Measurements from ENCODE around the gene AASDHPPT. TPM values are rescaled to one million over a fixed set of nuclear protein-coding genes. Genes with fewer than 3 reads are reported as not detected.

Gene AASDHPPT
- total RNA-seq, 1 experiment from 2014 or later = 59.5 TPM

DNA sequence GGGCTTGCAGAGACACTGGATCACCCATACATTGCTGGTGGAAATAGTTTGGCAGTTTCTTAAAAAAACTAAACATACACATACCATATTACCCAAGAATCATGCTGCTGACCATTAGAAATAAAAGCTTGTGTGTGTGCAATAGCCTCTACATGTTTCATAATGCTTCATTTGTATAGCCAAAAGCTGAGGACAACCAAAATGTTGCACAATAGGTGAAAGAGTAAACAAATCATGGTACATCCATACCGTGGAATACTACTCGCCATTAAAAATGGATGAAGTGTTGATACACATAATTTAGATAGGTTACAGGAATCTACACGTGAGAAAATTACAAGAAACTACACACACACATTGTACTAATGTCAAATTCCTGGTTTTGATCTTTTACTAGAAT is 6.9 kb upstream of the AASDHPPT start:
- Histone ChIP-seq H3K4me2 (ENCODE audit: low read length) (no peak overlapping the region), H3K27ac (ENCODE audit: low read depth, low read length) (no peak overlapping the region), H3K79me2 (ENCODE audit: insufficient read depth, low read length) (no peaks in the 10 kb centered on the region), H3K36me3 (ENCODE audit: control insufficient read depth in 1 of 2, insufficient read depth in 2 of 2, low read length in 2 of 2) (no peaks in the 10 kb centered on the region), H3K4me3 (replicated peaks in 1 of 2; ENCODE audit: low read depth in 1 of 2, low read length in 2 of 2) (no peak overlapping the region), H3K9ac (ENCODE audit: low read length) (no peak overlapping the region), H3K9me3 (ENCODE audit: control insufficient read depth in 1 of 2, insufficient read depth in 1 of 2, low read depth in 1 of 2, low read length in 2 of 2) (no peaks in the 10 kb centered on the region), H2AFZ (ENCODE audit: low read depth, low read length, poor library complexity, severe bottlenecking) (no peak overlapping the region), H3K9me2 (ENCODE audit: insufficient read depth) (no peaks in the 10 kb centered on the region), H3K27me3 (ENCODE audit: insufficient read depth, low read length) (no peaks in the 10 kb centered on the region), H4K20me1 (ENCODE audit: insufficient read depth) (no peaks in the 10 kb centered on the region), H3K4me1 (ENCODE audit: control insufficient read depth in 1 of 2, insufficient read depth in 2 of 2, low read length in 2 of 2) (no peaks in the 10 kb centered on the region)
- ATAC-seq = no peak
- CTCF ChIA-PET = no interaction called here
- RAD21 ChIA-PET (ENCODE audit: low non-redundant PET in 1 of 2, low total read pairs in 2 of 2, uncharacterized antibody in 2 of 2, unreplicated experiment in 2 of 2) = no interaction called here
- DNase-seq (ENCODE audit: low read depth, low spot score) = no peak
- no TSS peak for BruUV-seq (replicated peaks)
- TF ChIP-seq EZH2phosphoT487 (IDR thresholded peaks at IDR 0.05; ENCODE audit: borderline replicate concordance) (no peak), ZNF274 (IDR thresholded peaks at IDR 0.05; ENCODE audit: low read depth, low read length) (no peak), RAD21 (IDR thresholded peaks at IDR 0.05; ENCODE audit: low read depth) (no peak), EGR1 (IDR thresholded peaks at IDR 0.05; ENCODE audit: low read depth) (no peak), ELF1 (IDR thresholded peaks at IDR 0.05; ENCODE audit: borderline replicate concordance, low read depth) (no peak), YY1 (IDR thresholded peaks at IDR 0.05; ENCODE audit: extremely low read depth, insufficient replicate concordance, low read depth, low read length) (no peak), CBX3 (IDR thresholded peaks at IDR 0.05; ENCODE audit: low read depth) (no peak), SRF (IDR thresholded peaks at IDR 0.05; ENCODE audit: low read depth) (no peak), SIN3A (IDR thresholded peaks at IDR 0.05; ENCODE audit: low read depth) (no peak), ZFX (IDR thresholded peaks at IDR 0.05) (no peak), CEBPB (IDR thresholded peaks at IDR 0.05; ENCODE audit: low read depth) (no peak), POLR2AphosphoS5 (IDR thresholded peaks at IDR 0.05; ENCODE audit: low read depth, low read length) (no peak), FOSL1 (IDR thresholded peaks at IDR 0.05; ENCODE audit: low read depth) (no peak), EZH2 (IDR thresholded peaks at IDR 0.05) (no peak), POLR2A (IDR thresholded peaks at IDR 0.05; ENCODE audit: borderline replicate concordance, extremely low read depth, insufficient read depth, insufficient read length) (no peak)
- TF ChIP-seq, protein P1, sequence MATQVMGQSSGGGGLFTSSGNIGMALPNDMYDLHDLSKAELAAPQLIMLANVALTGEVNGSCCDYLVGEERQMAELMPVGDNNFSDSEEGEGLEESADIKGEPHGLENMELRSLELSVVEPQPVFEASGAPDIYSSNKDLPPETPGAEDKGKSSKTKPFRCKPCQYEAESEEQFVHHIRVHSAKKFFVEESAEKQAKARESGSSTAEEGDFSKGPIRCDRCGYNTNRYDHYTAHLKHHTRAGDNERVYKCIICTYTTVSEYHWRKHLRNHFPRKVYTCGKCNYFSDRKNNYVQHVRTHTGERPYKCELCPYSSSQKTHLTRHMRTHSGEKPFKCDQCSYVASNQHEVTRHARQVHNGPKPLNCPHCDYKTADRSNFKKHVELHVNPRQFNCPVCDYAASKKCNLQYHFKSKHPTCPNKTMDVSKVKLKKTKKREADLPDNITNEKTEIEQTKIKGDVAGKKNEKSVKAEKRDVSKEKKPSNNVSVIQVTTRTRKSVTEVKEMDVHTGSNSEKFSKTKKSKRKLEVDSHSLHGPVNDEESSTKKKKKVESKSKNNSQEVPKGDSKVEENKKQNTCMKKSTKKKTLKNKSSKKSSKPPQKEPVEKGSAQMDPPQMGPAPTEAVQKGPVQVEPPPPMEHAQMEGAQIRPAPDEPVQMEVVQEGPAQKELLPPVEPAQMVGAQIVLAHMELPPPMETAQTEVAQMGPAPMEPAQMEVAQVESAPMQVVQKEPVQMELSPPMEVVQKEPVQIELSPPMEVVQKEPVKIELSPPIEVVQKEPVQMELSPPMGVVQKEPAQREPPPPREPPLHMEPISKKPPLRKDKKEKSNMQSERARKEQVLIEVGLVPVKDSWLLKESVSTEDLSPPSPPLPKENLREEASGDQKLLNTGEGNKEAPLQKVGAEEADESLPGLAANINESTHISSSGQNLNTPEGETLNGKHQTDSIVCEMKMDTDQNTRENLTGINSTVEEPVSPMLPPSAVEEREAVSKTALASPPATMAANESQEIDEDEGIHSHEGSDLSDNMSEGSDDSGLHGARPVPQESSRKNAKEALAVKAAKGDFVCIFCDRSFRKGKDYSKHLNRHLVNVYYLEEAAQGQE (IDR thresholded peaks at IDR 0.05; ENCODE audit: low read depth) = no peak
- TF ChIP-seq, protein P2, sequence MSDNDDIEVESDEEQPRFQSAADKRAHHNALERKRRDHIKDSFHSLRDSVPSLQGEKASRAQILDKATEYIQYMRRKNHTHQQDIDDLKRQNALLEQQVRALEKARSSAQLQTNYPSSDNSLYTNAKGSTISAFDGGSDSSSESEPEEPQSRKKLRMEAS (IDR thresholded peaks at IDR 0.05) = no peak
- TF ChIP-seq, protein P3, sequence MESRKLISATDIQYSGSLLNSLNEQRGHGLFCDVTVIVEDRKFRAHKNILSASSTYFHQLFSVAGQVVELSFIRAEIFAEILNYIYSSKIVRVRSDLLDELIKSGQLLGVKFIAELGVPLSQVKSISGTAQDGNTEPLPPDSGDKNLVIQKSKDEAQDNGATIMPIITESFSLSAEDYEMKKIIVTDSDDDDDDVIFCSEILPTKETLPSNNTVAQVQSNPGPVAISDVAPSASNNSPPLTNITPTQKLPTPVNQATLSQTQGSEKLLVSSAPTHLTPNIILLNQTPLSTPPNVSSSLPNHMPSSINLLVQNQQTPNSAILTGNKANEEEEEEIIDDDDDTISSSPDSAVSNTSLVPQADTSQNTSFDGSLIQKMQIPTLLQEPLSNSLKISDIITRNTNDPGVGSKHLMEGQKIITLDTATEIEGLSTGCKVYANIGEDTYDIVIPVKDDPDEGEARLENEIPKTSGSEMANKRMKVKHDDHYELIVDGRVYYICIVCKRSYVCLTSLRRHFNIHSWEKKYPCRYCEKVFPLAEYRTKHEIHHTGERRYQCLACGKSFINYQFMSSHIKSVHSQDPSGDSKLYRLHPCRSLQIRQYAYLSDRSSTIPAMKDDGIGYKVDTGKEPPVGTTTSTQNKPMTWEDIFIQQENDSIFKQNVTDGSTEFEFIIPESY (IDR thresholded peaks at IDR 0.05; ENCODE audit: extremely low read depth, insufficient replicate concordance, low read length) = no peak
- TF ChIP-seq, protein P4, sequence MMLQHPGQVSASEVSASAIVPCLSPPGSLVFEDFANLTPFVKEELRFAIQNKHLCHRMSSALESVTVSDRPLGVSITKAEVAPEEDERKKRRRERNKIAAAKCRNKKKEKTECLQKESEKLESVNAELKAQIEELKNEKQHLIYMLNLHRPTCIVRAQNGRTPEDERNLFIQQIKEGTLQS (IDR thresholded peaks at IDR 0.05) = no peak
- POLR2A ChIA-PET = no interaction called here
- intact Hi-C loops (cut with micrococcal nuclease) = no loop called here
